Fibroblast of lung (primary cell): ENCODE results near the gene PDE11A. TPM values are rescaled to one million over a fixed set of nuclear protein-coding genes. Genes with fewer than 3 reads are reported as not detected.

Source experiments
- DNase-seq, 2 donors: peaks; one replicate each; pipeline versions ENCODE4 v3.0.0 to v3.0.0-alpha.2; 2010; ENCODE audit warnings: low read depth in 2 of 2
- H2AFZ ChIP-seq: 2 replicates; pipeline ENCODE4 v1.5.1; 2012; ENCODE audit warnings: low read length, control low read depth, inconsistent platforms
- H3K27ac ChIP-seq: 2 replicates; pipeline ENCODE4 v1.5.1; 2011; ENCODE audit warnings: low read length, control low read depth; ENCODE audit not compliant: insufficient read depth
- H3K27me3 ChIP-seq: 2 replicates; pipeline ENCODE4 v1.5.1; 2011; ENCODE audit warnings: mild to moderate bottlenecking, low read length; ENCODE audit not compliant: control insufficient read depth, insufficient read depth
- H3K36me3 ChIP-seq: 2 replicates; pipeline ENCODE4 v1.5.1; 2011; ENCODE audit warnings: low read length; ENCODE audit not compliant: control insufficient read depth, insufficient read depth
- H3K4me1 ChIP-seq: 2 replicates; pipeline ENCODE4 v1.5.1; 2011; ENCODE audit warnings: low read length; ENCODE audit not compliant: control insufficient read depth, insufficient read depth; ENCODE audit errors: extremely low read depth
- H3K4me2 ChIP-seq: 2 replicates; pipeline ENCODE4 v1.5.1; 2011; ENCODE audit warnings: low read length, control low read depth; ENCODE audit not compliant: insufficient read depth; ENCODE audit errors: extremely low read depth
- H3K4me3 ChIP-seq, 4 experiments: fragments of 200-600 bp in 1 of 4; sonication (generic) in 1 of 4; replicated peaks in 1 of 4; 2 replicates each; pipeline ENCODE4 v1.5.1; 2011 to 2016; ENCODE audit warnings: low read length in 4 of 4, low read depth in 3 of 4, mild to moderate bottlenecking in 3 of 4, control low read depth in 2 of 4, inconsistent platforms in 1 of 4, mixed read lengths in 1 of 4; ENCODE audit not compliant: insufficient read depth in 1 of 4; ENCODE audit errors: control extremely low read depth in 1 of 4
- H3K79me2 ChIP-seq: 2 replicates; pipeline ENCODE4 v1.5.1; 2012; ENCODE audit warnings: mild to moderate bottlenecking, low read length, inconsistent platforms; ENCODE audit not compliant: control insufficient read depth, insufficient read depth
- H3K9ac ChIP-seq: 2 replicates; pipeline ENCODE4 v1.5.1; 2011; ENCODE audit warnings: mild to moderate bottlenecking, low read length, control low read depth; ENCODE audit not compliant: insufficient read depth
- H3K9me3 ChIP-seq: 2 replicates; pipeline ENCODE4 v1.5.1; 2012; ENCODE audit warnings: low read depth, low read length; ENCODE audit not compliant: control insufficient read depth, insufficient read depth
- H4K20me1 ChIP-seq: 2 replicates; pipeline ENCODE4 v1.5.1; 2011; ENCODE audit warnings: low read length; ENCODE audit not compliant: control insufficient read depth, insufficient read depth; ENCODE audit errors: extremely low read depth
- EZH2 ChIP-seq: IDR thresholded peaks from 2 replicates; pipeline ENCODE4 v1.5.1; 2012; ENCODE audit warnings: low read length, control low read depth, mild to moderate bottlenecking; ENCODE audit errors: missing control alignments
- polyA plus RNA-seq, 2 donors: library from polyadenylated mRNA; depleted of rRNA in 1 of 2; stranded (reverse) in 1 of 2; unstranded in 1 of 2; fragments of >200 nt; gene quantifications; 2 replicates each; pipeline ENCODE4 v1.2.1, GENCODE V29; 2011 to 2012; ENCODE audit warnings: missing spikeins in 1 of 2
- total RNA-seq: library from RNA; depleted of rRNA; stranded (reverse); fragments of >200 nt; gene quantifications from 2 replicates; pipeline ENCODE4 v1.2.1, GENCODE V29; 2014
- TF ChIP-seq, protein P1 (sequence below), 2 donors: IDR thresholded peaks in 1 of 2; conservative IDR thresholded peaks in 1 of 2; 1 replicate in 1 of 2; 2 replicates in 1 of 2; pipeline ENCODE4 v1.5.1; 2011 to 2012; ENCODE audit warnings: low read length in 2 of 2, control low read depth in 1 of 2, inconsistent platforms in 1 of 2, low read depth in 1 of 2, mild to moderate bottlenecking in 1 of 2

PDE11A gene
- total and polyA plus RNA-seq, 2 donors (not counting 1 experiment from before 2014, with no cell fraction given): 0.03 to 0.33 TPM

DNA sequence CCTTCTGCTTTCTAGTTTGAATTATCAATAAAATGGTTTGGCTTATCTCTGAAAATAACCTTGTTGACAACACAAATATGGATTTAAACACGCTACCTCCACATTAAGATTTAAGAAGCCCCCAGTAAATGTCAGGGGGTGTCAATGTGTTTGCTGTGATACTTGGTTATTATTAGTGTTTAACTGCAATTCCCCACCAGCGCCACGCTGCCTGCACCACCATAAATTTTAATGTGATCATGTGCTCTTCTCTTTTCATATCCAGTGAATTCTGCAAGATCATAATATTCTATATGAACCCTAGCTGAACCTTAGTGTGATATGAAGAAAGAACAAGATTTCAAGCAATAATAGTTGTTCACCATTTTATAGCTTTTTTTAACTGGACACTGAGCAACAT, 349.3 kb downstream of the PDE11A start:
- H3K9me3 ChIP-seq: no peaks in the 10 kb centered on the region
- no peak overlapping the region for H3K9ac ChIP-seq
- no peaks in the 10 kb centered on the region for H4K20me1 ChIP-seq
- no peak overlapping the region for H3K4me3 ChIP-seq
- TF ChIP-seq EZH2: no peak
- TF ChIP-seq, protein P1, sequence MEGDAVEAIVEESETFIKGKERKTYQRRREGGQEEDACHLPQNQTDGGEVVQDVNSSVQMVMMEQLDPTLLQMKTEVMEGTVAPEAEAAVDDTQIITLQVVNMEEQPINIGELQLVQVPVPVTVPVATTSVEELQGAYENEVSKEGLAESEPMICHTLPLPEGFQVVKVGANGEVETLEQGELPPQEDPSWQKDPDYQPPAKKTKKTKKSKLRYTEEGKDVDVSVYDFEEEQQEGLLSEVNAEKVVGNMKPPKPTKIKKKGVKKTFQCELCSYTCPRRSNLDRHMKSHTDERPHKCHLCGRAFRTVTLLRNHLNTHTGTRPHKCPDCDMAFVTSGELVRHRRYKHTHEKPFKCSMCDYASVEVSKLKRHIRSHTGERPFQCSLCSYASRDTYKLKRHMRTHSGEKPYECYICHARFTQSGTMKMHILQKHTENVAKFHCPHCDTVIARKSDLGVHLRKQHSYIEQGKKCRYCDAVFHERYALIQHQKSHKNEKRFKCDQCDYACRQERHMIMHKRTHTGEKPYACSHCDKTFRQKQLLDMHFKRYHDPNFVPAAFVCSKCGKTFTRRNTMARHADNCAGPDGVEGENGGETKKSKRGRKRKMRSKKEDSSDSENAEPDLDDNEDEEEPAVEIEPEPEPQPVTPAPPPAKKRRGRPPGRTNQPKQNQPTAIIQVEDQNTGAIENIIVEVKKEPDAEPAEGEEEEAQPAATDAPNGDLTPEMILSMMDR (conservative IDR thresholded peaks at IDR 0.05 in 1 of 2, IDR thresholded peaks at IDR 0.05 in 1 of 2; ENCODE audit: low read depth in 1 of 2, low read length in 2 of 2): no peak
- H2AFZ ChIP-seq: no peak overlapping the region
- H3K27ac ChIP-seq: no peak overlapping the region
- DNase-seq: no peak
- H3K4me2 ChIP-seq: no peak overlapping the region
- no peaks in the 10 kb centered on the region for H3K4me1 ChIP-seq
- H3K79me2 ChIP-seq: no peaks in the 10 kb centered on the region
- no peaks in the 10 kb centered on the region for H3K27me3 ChIP-seq
- no peaks in the 10 kb centered on the region for H3K36me3 ChIP-seq

DNA sequence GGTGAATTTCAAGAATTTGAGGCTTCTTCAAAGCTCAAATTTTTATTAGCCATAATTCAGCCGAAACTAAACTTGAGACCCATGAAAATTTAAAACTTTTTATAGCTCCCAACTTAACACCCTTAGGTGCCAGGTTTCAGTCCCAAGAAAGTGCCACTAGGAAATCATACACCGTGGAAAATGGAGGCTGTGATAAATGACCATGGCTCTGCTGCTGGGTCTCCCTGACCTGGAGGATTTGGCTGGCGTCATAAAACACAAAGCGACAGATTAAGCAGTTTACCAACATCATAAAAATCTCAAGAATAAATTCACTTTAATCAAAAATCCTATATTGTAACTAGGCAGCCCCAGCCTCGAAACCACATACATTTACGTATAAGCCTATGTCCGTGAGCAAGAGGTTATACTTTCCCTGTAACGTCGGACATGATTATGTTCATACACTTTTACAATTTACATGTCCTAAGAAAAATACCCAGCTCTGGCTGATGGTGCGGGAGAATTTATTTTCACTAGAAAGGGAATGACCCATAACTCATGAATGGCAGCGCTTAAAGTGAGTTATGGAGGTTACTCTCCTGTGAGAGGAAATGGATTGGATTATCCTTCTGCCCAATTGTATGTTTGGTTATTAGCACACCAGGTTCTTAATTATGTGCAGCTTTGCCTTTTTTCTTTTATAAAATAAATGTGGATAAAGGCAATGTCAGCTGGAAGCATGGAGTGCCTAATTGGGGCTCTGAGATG, 350.6 kb downstream of the PDE11A start:
- TF ChIP-seq, protein P1 (conservative IDR thresholded peaks at IDR 0.05 in 1 of 2, IDR thresholded peaks at IDR 0.05 in 1 of 2; ENCODE audit: low read depth in 1 of 2, low read length in 2 of 2): no peak
- no peak for TF ChIP-seq EZH2
- H2AFZ ChIP-seq: no peak overlapping the region
- no peaks in the 10 kb centered on the region for H3K79me2 ChIP-seq
- H3K4me1 ChIP-seq: no peaks in the 10 kb centered on the region
- H3K27ac ChIP-seq: no peak overlapping the region
- no peak overlapping the region for H3K4me2 ChIP-seq
- no peak overlapping the region for H3K4me3 ChIP-seq
- H4K20me1 ChIP-seq: no peaks in the 10 kb centered on the region
- H3K27me3 ChIP-seq: no peaks in the 10 kb centered on the region
- no peaks in the 10 kb centered on the region for H3K36me3 ChIP-seq
- no peak overlapping the region for H3K9ac ChIP-seq
- DNase-seq: no peak
- H3K9me3 ChIP-seq: no peaks in the 10 kb centered on the region

DNA sequence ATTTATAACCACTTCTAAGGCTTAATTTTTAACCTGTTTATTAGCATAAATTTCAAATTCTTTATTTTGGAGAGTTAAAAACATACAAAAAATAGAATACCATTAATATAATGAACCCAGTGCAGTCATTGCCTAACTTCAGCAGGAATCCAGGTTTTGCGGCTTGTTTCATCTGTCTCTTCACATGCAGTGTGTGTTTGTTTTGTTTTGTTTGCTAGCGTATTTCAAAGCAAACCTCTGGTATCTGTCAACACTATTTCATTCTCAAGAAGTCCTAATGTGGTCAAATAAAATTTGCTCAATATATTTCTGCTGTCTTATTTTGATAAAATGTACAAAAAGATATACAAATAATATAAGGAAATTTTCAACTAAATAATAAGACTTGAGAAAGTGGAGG, 351.5 kb downstream of the PDE11A start:
- Histone ChIP-seq H3K4me3 (no peak overlapping the region), H3K36me3 (no peaks in the 10 kb centered on the region), H4K20me1 (no peaks in the 10 kb centered on the region), H3K4me1 (no peaks in the 10 kb centered on the region), H3K79me2 (no peaks in the 10 kb centered on the region), H3K4me2 (no peak overlapping the region), H3K27me3 (no peaks in the 10 kb centered on the region), H3K27ac (no peak overlapping the region), H2AFZ (no peak overlapping the region), H3K9ac (no peak overlapping the region), H3K9me3 (no peaks in the 10 kb centered on the region)
- DNase-seq: no peak
- TF ChIP-seq EZH2: no peak
- TF ChIP-seq, protein P1 (conservative IDR thresholded peaks at IDR 0.05 in 1 of 2, IDR thresholded peaks at IDR 0.05 in 1 of 2; ENCODE audit: low read depth in 1 of 2, low read length in 2 of 2): no peak
